GM19035 (cell line): ENCODE results near the gene KDM2B.
"Not testable (repeated sequence)": the region's sequence is repeated elsewhere in the genome, so short reads cannot be mapped to it uniquely, and the experiment has no call there.

ENCODE experiments used
- ATAC-seq: cut with Tn5 transposase; IDR thresholded peaks from one replicate; pipeline ENCODE4 v1.9.1; 2021; ENCODE audit not compliant: unreplicated experiment

KDM2B gene

GRCh38 chr12:121590476-121591143 lies 9.8 kb upstream of the KDM2B start:
- peak; percentile 65 for ATAC-seq

GRCh38 chr12:121584885-121585284 lies 4.1 kb upstream of the KDM2B start:
- ATAC-seq: not testable (repeated sequence)

DNA sequence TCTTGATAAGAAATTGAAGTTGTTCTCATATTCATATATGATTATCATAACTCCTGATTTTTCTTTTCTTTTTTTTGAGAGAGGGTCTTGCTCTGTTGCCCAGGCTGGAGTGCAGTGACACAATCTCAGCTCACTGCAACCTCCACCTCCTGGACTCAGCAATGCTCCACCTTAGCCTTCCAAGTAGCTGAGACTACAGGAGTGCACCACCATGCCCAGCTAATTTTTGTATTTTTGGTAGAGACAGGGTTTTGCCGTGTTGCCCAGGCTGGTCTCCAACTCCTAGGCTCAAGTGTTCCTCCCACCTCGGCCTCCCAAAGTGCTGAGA lies 2.5 kb upstream of the KDM2B start:
- not testable (repeated sequence) for ATAC-seq

- ATAC-seq: no peak
Measured at GRCh38 chr12:121582583-121583333, 1.9 kb upstream of the KDM2B start.

- ATAC-seq: no peak
Measured at GRCh38 chr12:121581686-121582429, 1.0 kb upstream of the KDM2B start.

- ATAC-seq: no peak
Measured at GRCh38 chr12:121579981-121580868, 598 bp downstream of the KDM2B start.

GRCh38 chr12:121579190-121579791 lies 1.5 kb downstream of the KDM2B start:
- no peak for ATAC-seq

DNA sequence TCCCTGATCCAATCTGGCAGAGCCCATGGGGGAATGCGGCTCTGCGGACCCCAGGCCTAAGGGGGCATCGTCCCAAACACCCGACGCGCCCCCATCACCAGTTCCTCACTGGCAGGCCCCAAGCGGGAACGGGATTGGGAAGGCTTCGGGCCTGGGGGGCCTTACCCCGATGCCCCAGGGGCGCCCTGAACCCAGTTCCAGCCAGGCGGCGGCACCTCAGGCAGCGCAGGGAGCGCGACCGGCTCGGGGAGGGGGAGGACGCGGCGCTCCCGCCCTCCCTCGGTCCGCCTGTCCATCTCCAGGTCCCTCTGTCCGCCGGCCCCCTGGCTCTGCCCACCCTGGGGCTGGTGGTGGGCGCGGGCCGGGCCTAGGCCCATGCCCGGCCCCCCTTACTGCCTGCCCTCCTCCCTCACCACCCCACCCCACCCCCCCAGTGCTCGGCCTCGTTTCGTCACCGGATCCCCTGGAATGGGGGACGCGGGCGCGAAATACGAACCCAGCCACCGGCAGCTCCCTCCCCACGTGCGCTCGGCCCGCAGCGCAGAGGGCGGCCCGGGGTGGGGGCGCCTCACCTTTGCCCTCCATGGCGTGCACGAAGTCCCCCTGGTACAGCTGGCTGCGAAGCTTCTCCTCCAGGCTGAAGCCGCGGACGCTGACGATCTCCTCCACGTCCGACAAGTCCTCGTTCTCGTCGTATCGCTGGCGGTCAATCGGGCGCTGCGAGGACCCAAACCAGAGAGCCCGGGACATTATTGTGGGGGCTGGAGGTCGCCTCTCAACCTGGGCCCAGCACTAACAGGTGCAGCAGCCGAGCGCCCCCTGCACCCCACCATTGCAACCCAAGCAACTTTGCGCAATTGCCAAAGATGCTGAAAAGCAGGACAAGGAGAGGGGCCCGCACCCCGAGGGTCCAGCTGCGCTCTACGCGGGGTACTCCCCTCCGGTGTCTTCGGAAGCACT lies 2.3 kb downstream of the KDM2B start:
- ATAC-seq: no peak

DNA sequence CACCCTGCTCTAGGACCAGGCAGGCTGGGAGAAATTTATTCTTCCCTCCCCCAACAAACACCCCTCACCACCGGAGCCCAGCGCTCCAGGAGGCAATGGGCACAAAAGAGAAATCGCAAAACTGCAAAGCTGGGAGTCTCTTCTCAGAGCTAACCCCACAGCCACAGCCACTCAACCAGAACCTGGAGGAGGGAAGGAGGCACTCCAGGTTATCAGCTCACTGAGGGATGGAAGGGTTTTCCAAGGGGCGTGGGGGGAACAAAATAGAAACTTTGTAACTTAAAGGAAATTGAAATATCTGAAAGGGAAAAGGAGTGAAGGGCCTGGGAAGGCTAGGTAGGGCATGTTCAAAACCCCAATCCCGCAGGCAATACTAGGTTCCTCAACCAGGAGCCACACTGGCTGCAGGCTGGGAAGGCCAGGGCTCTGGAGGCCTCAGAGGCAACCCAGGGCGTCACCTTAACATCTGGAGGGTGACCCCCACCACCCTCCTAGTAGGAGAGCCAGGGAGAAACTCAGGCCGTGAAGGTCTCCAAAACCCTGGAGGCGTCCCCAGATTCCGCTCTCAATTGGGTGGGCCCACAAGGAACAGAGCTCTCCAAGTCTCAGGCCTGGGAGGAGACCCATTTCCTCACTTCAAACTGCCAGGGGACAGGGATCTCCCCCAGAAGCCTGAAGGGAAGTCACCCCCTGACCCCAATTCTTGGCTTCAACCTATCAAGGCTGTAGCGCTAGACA lies 3.2 kb downstream of the KDM2B start:
- no peak for ATAC-seq

DNA sequence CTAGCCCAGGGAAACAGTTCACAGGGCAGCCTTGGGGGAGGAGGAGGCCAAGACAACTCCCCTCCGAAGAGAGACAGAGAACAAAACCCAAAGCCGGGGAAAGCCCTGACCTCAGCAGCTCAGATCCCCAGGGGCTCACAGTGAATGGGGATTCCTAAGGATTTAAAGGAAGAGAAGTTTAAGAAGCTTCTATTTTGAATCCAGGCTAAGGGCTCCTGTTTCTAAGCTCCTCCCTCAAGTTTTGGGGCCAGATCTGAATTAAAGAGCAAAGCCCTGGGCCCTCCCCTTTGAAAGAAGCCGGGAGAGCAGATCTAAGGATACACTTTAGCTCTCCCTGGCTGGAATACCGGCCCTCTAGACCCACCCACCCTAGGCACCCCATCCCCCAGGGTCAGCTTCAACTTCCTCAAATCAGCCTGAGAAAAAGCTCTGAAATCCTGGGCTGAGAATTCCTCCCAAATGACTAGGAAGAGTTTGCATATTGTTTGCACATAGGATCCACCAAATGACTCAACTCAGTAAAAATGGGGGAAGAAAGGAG lies 3.9 kb downstream of the KDM2B start:
- ATAC-seq: no peak

GRCh38 chr12:121575952-121576625 lies 4.7 kb downstream of the KDM2B start:
- no peak for ATAC-seq

DNA sequence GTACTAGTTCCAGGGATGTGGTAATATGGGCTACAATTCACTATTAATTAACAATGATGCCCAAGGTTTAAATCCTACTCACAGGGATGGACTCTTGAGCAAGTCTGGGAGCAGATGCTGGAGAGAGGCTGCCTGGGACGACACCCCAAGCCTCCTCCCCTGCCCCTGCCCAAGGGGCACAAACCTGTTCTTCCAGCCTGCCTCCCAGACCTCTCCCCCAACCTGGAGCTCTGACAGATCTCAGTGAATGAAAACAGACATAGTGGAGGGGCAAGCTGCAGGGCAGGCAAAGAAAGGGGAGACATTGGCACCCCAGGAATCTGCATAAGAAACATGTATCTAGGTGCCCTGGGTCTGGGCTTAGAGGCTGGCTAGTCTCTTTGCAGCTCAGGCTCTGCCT lies 5.8 kb downstream of the KDM2B start:
- ATAC-seq: no peak

- no peak for ATAC-seq
Measured at GRCh38 chr12:121574025-121574424, 6.8 kb downstream of the KDM2B start.

DNA sequence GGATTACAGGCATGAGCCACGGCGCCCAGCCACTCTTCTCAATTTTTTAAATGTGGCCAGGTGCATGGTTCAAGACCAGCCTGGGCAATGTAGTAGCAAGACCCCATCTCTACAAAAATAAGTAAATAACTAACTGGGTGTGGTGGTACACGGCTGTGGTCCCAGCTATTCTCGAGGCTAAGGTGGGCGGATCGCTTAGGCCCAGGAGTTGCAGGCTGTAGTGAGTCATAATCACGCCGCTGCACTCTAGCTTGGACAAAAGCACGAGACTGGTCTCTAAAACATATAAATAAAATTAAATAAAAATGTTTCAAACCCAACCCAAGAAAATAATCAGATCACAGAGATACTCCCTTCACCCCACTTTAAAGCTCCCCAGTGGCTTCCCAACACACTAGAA lies 8.9 kb downstream of the KDM2B start:
- ATAC-seq: no peak

GRCh38 chr12:121570467-121571283 lies 10.1 kb downstream of the KDM2B start:
- no peak for ATAC-seq

- ATAC-seq: no peak
Measured at GRCh38 chr12:121568971-121569751, 11.7 kb downstream of the KDM2B start.
